Stimulated activated naive CD8-positive, alpha-beta T cell treated with anti-CD3 and anti-CD28 coated beads, Interleukin-15, Interleukin-2, amounts not matched to agents 100 U/mL and 50 U/mL, for 24 hours (primary cell): ENCODE results near the gene SAFB.

Experiments used
- ATAC-seq: fragments of 150-1000 bp; cut with Tn5 transposase; one replicate; pipeline ENCODE4 v1.10.0; 2021
- DNase-seq: peaks from one replicate; pipeline ENCODE4 v3.0.0; 2021

Gene SAFB

GRCh38 chr19:5666921-5667610 lies 44.2 kb downstream of the SAFB start:
- DNase-seq (no peak), ATAC-seq (no peak)

GRCh38 chr19:5667751-5668271 lies 44.9 kb downstream of the SAFB start:
- DNase-seq, result no peak
- ATAC-seq, result no peak

- DNase-seq (no peak), ATAC-seq (no peak)
Observed at GRCh38 chr19:5669212-5669611, 46.3 kb downstream of the SAFB start.

DNA sequence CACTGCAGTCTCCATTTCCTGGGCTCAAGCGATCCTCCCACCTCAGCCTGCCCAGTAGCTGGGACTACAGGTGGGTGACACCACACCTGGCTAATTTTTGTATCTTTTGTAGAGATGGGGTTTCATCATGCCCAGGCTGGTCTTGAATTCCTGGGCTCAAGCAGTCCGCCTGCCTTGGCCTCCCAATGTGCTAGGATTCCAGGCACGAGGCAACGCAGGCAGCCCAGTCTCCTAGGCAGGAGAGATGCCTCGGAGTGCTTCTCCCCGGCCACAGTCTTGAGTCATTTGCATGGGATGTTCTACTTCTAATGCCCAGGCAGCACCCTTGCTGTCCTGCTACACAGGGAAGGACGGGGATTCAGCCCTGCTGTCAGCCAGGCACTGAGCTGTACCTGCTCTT lies 48.7 kb downstream of the SAFB start:
- DNase-seq, result no peak
- ATAC-seq, result no peak

GRCh38 chr19:5672708-5673459 lies 50.0 kb downstream of the SAFB start:
- ATAC-seq, result no peak
- DNase-seq, result no peak

- no peak for DNase-seq
- no peak for ATAC-seq
Observed at GRCh38 chr19:5673752-5674151, 50.9 kb downstream of the SAFB start.

DNA sequence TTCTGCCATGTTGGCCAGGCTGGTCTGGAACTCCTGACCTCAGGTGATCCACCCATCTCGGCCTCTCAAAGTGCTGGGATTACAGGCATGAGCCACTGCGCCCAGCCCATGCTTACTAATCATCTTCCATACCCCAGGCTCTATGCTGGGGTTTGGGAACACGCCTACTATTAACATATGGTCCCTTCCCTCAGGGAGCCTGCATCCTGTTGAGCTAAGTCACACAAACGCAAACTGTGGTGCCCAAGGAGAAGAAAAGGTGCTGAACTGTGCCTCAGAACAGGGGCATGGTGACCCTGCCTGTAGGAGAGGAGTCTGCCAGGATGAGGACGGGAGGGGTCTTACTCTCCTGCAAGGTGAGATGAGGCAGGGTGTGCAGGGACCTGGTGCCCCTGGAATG lies 51.8 kb downstream of the SAFB start:
- DNase-seq (no peak), ATAC-seq (no peak)

GRCh38 chr19:5676105-5676771 lies 53.4 kb downstream of the SAFB start:
- ATAC-seq (no peak), DNase-seq (no peak)

GRCh38 chr19:5676772-5677105 lies 53.9 kb downstream of the SAFB start:
- ATAC-seq (no peak), DNase-seq (no peak)

- DNase-seq (no peak), ATAC-seq (no peak)
Observed at GRCh38 chr19:5677136-5677535, 54.3 kb downstream of the SAFB start.

GRCh38 chr19:5677580-5677979 lies 54.7 kb downstream of the SAFB start:
- DNase-seq, result no peak
- ATAC-seq, result no peak

GRCh38 chr19:5678071-5678718 lies 55.3 kb downstream of the SAFB start:
- ATAC-seq (no peak), DNase-seq (no peak)

GRCh38 chr19:5679289-5680083 lies 56.6 kb downstream of the SAFB start:
- DNase-seq, result no peak
- ATAC-seq, result no peak

DNA sequence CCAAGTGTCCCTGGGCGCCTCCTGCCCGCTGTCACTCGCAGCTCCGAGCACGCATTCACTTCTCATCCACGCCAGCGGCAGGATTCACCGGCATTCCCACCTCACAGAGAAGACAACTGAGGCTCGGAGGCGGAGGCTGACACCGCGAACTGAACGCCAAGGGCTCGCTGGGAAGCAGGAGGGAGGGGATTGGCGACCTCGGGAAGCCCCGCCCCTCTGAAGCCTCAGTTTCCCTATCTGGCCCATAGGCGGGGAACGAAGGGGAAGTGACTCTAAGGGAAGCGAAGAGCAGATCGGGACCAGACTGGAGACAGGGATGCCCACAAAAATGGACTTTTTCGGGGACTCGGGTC lies 57.2 kb downstream of the SAFB start:
- ATAC-seq, result no peak
- DNase-seq, result no peak

GRCh38 chr19:5680437-5681368 lies 57.8 kb downstream of the SAFB start, which contains the start of the genes HSD11B1L and MICOS13:
Gene HSD11B1L (plus strand): TSS chr19:5681027. CDS start chr19:5684833, 3,806 bp downstream.
Gene MICOS13 (minus strand): TSS chr19:5680516. CDS start chr19:5680486, 30 bp downstream.
- ATAC-seq, result peak; percentile 96

DNA sequence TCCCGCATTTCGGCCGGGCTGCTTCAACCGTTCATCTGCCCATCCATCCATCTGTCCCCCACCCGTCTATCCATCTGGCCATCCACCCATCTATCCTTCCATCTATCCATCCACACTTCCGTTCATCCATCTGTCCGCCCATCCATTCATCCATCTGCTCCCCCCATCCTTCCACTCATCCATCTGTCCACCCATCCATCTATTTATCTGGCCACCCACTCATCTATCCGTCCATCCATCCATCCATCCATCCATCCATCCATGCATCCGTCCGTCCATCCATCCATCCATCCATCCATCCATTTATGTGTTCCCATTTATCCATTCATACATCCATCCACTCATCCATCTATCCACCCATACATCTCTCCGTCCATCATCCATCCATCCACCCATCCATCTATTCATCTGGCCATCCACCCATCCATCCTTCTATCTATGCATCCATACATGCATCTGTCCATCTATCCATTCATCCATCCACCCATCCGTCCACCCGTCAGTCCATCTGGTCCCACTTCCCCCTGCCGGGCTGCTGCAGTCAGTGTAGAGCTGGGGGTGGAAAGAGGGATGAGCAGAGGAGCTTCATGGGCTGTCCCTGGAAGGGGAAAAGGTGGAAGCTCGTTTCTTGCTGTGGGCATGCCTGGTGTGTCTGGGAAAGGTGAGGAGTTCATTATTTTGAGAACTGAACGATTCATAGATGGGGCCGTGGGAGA lies 58.7 kb downstream of the SAFB start:
- no peak for ATAC-seq
- no peak for DNase-seq

More at GRCh38 chr19:5680437-5681368, 57.8 kb downstream of the SAFB start, which contains the start of the genes HSD11B1L and MICOS13:
- peak; percentile 97 for DNase-seq

- no peak for ATAC-seq
- no peak for DNase-seq
Observed at GRCh38 chr19:5682107-5682482, 59.2 kb downstream of the SAFB start.

GRCh38 chr19:5683177-5683886 lies 60.4 kb downstream of the SAFB start:
- no peak for DNase-seq
- no peak for ATAC-seq
